H9 (cell line): ENCODE results near the gene TSPAN13. TPM values are rescaled to one million over a fixed set of nuclear protein-coding genes. Genes with fewer than 3 reads are reported as not detected.

ENCODE experiments used
- DNase-seq: peaks from one replicate; pipeline ENCODE4 v3.0.0-alpha.2; 2017
- H2AFZ ChIP-seq: one replicate; pipeline ENCODE4 v1.6.1; 2013; ENCODE audit warnings: mild to moderate bottlenecking, low read length, control low read depth, moderate library complexity
- H2AK5ac ChIP-seq: 2 replicates; pipeline ENCODE4 v1.6.1; 2013; ENCODE audit warnings: low read length, control low read depth, mixed read lengths; ENCODE audit not compliant: insufficient read length
- H2BK120ac ChIP-seq: one replicate; pipeline ENCODE4 v1.6.1; 2013; ENCODE audit warnings: low read depth, mild to moderate bottlenecking, low read length, control low read depth, inconsistent platforms; ENCODE audit not compliant: poor library complexity, severe bottlenecking
- H2BK12ac ChIP-seq: 2 replicates; pipeline ENCODE4 v1.6.1; 2013; ENCODE audit warnings: low read length, control low read depth, mixed read lengths, low read depth; ENCODE audit not compliant: insufficient read length
- H2BK15ac ChIP-seq: 2 replicates; pipeline ENCODE4 v1.6.1; 2013; ENCODE audit warnings: low read depth, low read length, control low read depth
- H2BK20ac ChIP-seq: one replicate; pipeline ENCODE4 v1.6.1; 2013; ENCODE audit warnings: low read depth, mild to moderate bottlenecking, low read length, control low read depth, inconsistent platforms; ENCODE audit not compliant: poor library complexity, severe bottlenecking
- H2BK5ac ChIP-seq: 2 replicates; pipeline ENCODE4 v1.6.1; 2013; ENCODE audit warnings: low read length, control low read depth, mixed read lengths; ENCODE audit not compliant: insufficient read length
- H3K14ac ChIP-seq: 2 replicates; pipeline ENCODE4 v1.6.1; 2013; ENCODE audit warnings: low read length, control low read depth; ENCODE audit not compliant: insufficient read depth
- H3K18ac ChIP-seq: 2 replicates; pipeline ENCODE4 v1.6.1; 2013; ENCODE audit warnings: low read depth, mild to moderate bottlenecking, mixed read lengths, low read length, control low read depth; ENCODE audit not compliant: insufficient read length
- H3K23ac ChIP-seq: 2 replicates; pipeline ENCODE4 v1.6.1; 2013; ENCODE audit warnings: low read length, control low read depth, mixed read lengths, low read depth; ENCODE audit not compliant: insufficient read length
- H3K23me2 ChIP-seq: 2 replicates; pipeline ENCODE4 v1.6.1; 2013; ENCODE audit warnings: low read depth, mild to moderate bottlenecking, mixed read lengths, low read length, control low read depth; ENCODE audit not compliant: insufficient read length, poor library complexity, severe bottlenecking
- H3K27ac ChIP-seq: 2 replicates; pipeline ENCODE4 v1.5.1; 2013; ENCODE audit warnings: low read length, control low read depth, mixed read lengths, low read depth; ENCODE audit not compliant: insufficient read length
- H3K27me3 ChIP-seq: 2 replicates; pipeline ENCODE4 v1.6.1; 2013; ENCODE audit warnings: low read length, control low read depth, inconsistent platforms; ENCODE audit not compliant: insufficient read depth
- H3K4ac ChIP-seq: 2 replicates; pipeline ENCODE4 v1.6.1; 2013; ENCODE audit warnings: low read depth, mild to moderate bottlenecking, control low read depth, inconsistent platforms, low read length, moderate library complexity
- H3K4me1 ChIP-seq: 2 replicates; pipeline ENCODE4 v1.6.1; 2013; ENCODE audit warnings: low read length, control low read depth, inconsistent platforms; ENCODE audit not compliant: insufficient read depth
- H3K4me2 ChIP-seq: 2 replicates; pipeline ENCODE4 v1.6.1; 2013; ENCODE audit warnings: low read length, control low read depth, mixed read lengths; ENCODE audit not compliant: insufficient read length, insufficient read depth
- H3K56ac ChIP-seq: 2 replicates; pipeline ENCODE4 v1.6.1; 2013; ENCODE audit warnings: low read depth, mild to moderate bottlenecking, mixed read lengths, low read length, control low read depth; ENCODE audit not compliant: insufficient read length
- H3K79me1 ChIP-seq: 2 replicates; pipeline ENCODE4 v1.6.1; 2013; ENCODE audit warnings: low read depth, mild to moderate bottlenecking, moderate library complexity, low read length, control low read depth, inconsistent platforms; ENCODE audit not compliant: insufficient read depth, poor library complexity, severe bottlenecking
- H3K79me2 ChIP-seq: 2 replicates; pipeline ENCODE4 v1.6.1; 2013; ENCODE audit warnings: low read length, control low read depth, inconsistent platforms; ENCODE audit not compliant: insufficient read depth
- H3K9ac ChIP-seq: 2 replicates; pipeline ENCODE4 v1.6.1; 2013; ENCODE audit warnings: low read length, control low read depth, mixed read lengths; ENCODE audit not compliant: insufficient read length; ENCODE audit errors: extremely low read depth
- H3K9me3 ChIP-seq: one replicate; pipeline ENCODE4 v1.6.1; 2013; ENCODE audit warnings: low read depth, low read length, inconsistent platforms; ENCODE audit not compliant: control insufficient read depth
- H3T11ph ChIP-seq: one replicate; pipeline ENCODE4 v1.6.1; 2013; ENCODE audit warnings: mild to moderate bottlenecking, low read length, control low read depth, inconsistent platforms
- H4K20me1 ChIP-seq: one replicate; pipeline ENCODE4 v1.6.1; 2013; ENCODE audit not compliant: control insufficient read depth, insufficient read length, insufficient read depth
- H4K5ac ChIP-seq: 2 replicates; pipeline ENCODE4 v1.6.1; 2013; ENCODE audit warnings: low read depth, mild to moderate bottlenecking, mixed read lengths, low read length, control low read depth; ENCODE audit not compliant: insufficient read length
- H4K8ac ChIP-seq: replicated peaks from 2 replicates; pipeline ENCODE4 v1.6.1; 2013; ENCODE audit warnings: low read length, control low read depth, mixed read lengths, low read depth; ENCODE audit not compliant: insufficient read length
- H4K91ac ChIP-seq: 2 replicates; pipeline ENCODE4 v1.6.1; 2013; ENCODE audit warnings: low read depth, mild to moderate bottlenecking, moderate library complexity, mixed read lengths, low read length, control low read depth; ENCODE audit not compliant: insufficient read length
- H3K27ac Mint-ChIP-seq, 3 experiments: 2 replicates in 2 of 3; 3 replicates in 1 of 3; pipeline ENCODE4 v1.8.0; 2020 to 2021; ENCODE audit warnings: mixed read lengths in 3 of 3, mild to moderate bottlenecking in 1 of 3, moderate library complexity in 1 of 3
- H3K27me3 Mint-ChIP-seq: 2 replicates; pipeline ENCODE4 v1.8.0; 2021; ENCODE audit warnings: low read depth, mild to moderate bottlenecking, moderate library complexity, mixed read lengths
- H3K36me3 Mint-ChIP-seq, 3 experiments: 2 replicates in 2 of 3; 3 replicates in 1 of 3; pipeline ENCODE4 v1.8.0; 2020 to 2021; ENCODE audit warnings: low read depth in 3 of 3, mixed read lengths in 3 of 3; ENCODE audit not compliant: insufficient read depth in 1 of 3
- H3K4me1 Mint-ChIP-seq, 2 experiments: 2 replicates each; pipeline ENCODE4 v1.8.0; 2020; ENCODE audit warnings: mixed read lengths in 2 of 2
- H3K4me3 Mint-ChIP-seq, 2 experiments: 2 replicates in 1 of 2; 3 replicates in 1 of 2; pipeline ENCODE4 v1.8.0; 2020 to 2021; ENCODE audit warnings: mild to moderate bottlenecking in 2 of 2, mixed read lengths in 2 of 2, moderate library complexity in 1 of 2
- H3K9me3 Mint-ChIP-seq, 2 experiments: 2 replicates in 1 of 2; 3 replicates in 1 of 2; pipeline ENCODE4 v1.8.0; 2020; ENCODE audit warnings: mild to moderate bottlenecking in 2 of 2, mixed read lengths in 2 of 2, moderate library complexity in 1 of 2
- CTCF ChIP-seq: fragments of 200-600 bp; sonication (generic); conservative IDR thresholded peaks from 3 replicates; pipeline ENCODE4 v1.8.0; 2021; ENCODE audit warnings: antibody characterized with exemption, mild to moderate bottlenecking
- WGBS: extraction: QIAGEN DNeasy Blood & Tissue Kit; methylation state at CpG from one replicate; pipeline ENCODE4 v1.1.7; 2013; ENCODE audit warnings: missing lambda C conversion rate, low lambda C conversion rate, mixed read lengths; ENCODE audit not compliant: insufficient read length; ENCODE audit errors: extremely low coverage; 5-methylcytosine and 5-hydroxymethylcytosine counted together
- total RNA-seq: library from RNA; stranded (reverse); gene quantifications from 2 replicates; pipeline ENCODE4 v1.2.1, GENCODE V29; 2021

Gene TSPAN13
- total RNA-seq, 1 experiment from 2014 or later = 18.7 TPM

GRCh38 chr7:16811551-16811950, 58.0 kb downstream of the TSPAN13 start:
- no peaks in the 10 kb centered on the region for H3K27me3 ChIP-seq
- no peak overlapping the region for H2AFZ ChIP-seq
- no peak overlapping the region for H4K8ac ChIP-seq
- no peaks in the 10 kb centered on the region for H3K27me3 Mint-ChIP-seq
- H3K27ac Mint-ChIP-seq = no peak overlapping the region
- H3K9ac ChIP-seq = no peak overlapping the region
- H3K23me2 ChIP-seq = no peaks in the 10 kb centered on the region
- H3K4me2 ChIP-seq = no peak overlapping the region
- H3K23ac ChIP-seq = no peak overlapping the region
- no peak overlapping the region for H2BK20ac ChIP-seq
- no peak overlapping the region for H4K91ac ChIP-seq
- H3K79me1 ChIP-seq = no peaks in the 10 kb centered on the region
- WGBS = no CpG with 5 or more reads among the region's 2 CpGs
- H3K27ac ChIP-seq = no peak overlapping the region
- H3K14ac ChIP-seq = no peak overlapping the region
- H3K9me3 Mint-ChIP-seq = no peaks in the 10 kb centered on the region
- no peak overlapping the region for H2BK15ac ChIP-seq
- no peaks in the 10 kb centered on the region for H3K4me1 ChIP-seq
- H2BK120ac ChIP-seq = no peak overlapping the region
- no peak overlapping the region for H3K18ac ChIP-seq
- H3K4me1 Mint-ChIP-seq = peaks cover 0 to 3% of the 10 kb centered on the region in 2 experiments; a peak in 1 of 4 replicates
- no peaks in the 10 kb centered on the region for H3K36me3 Mint-ChIP-seq
- no peak overlapping the region for H3K56ac ChIP-seq
- no peak overlapping the region for H2BK12ac ChIP-seq
- no peak overlapping the region for H3K4ac ChIP-seq
- no peak overlapping the region for H2AK5ac ChIP-seq
- no peaks in the 10 kb centered on the region for H3K9me3 ChIP-seq
- no peak overlapping the region for H4K5ac ChIP-seq
- H3T11ph ChIP-seq = no peak overlapping the region
- no peak for DNase-seq
- no peak for TF ChIP-seq CTCF
- H4K20me1 ChIP-seq = no peaks in the 10 kb centered on the region
- no peak overlapping the region for H2BK5ac ChIP-seq
- no peaks in the 10 kb centered on the region for H3K79me2 ChIP-seq
- H3K4me3 Mint-ChIP-seq = no peak overlapping the region
